ENCODE results near the gene DMWD. TPM values are rescaled to one million over a fixed set of nuclear protein-coding genes. Genes with fewer than 3 reads are reported as not detected.
"Not testable (repeated sequence)": the region's sequence is repeated elsewhere in the genome, so short reads cannot be mapped to it uniquely, and the experiment has no call there.

Gene DMWD
- total and polyA plus RNA-seq, 7 donors: 13.2 to 59.5 (median 26.0) TPM

GRCh38 chr19:45804959-45805230 lies 12.2 kb upstream of the DMWD start:
- 86 to 93% methylated on average over 8 of the region's 8 CpGs for WGBS, 2 donors
- no peak for DNase-seq
- no peaks in the 10 kb centered on the region for H3K27me3 ChIP-seq
- no peaks in the 10 kb centered on the region for H3K36me3 ChIP-seq
- H3K27ac ChIP-seq: no peak overlapping the region
- intact Hi-C loops (cut with DNase I): no loop called here
- H3K4me1 ChIP-seq: peaks cover 0 to 5% (median 2%) of the 10 kb centered on the region in 4 donors
- H3K4me3 ChIP-seq: no peak overlapping the region
- TF ChIP-seq POLR2AphosphoS5 (IDR thresholded peaks at IDR 0.05) (no peak), EP300 (IDR thresholded peaks at IDR 0.05) (no peak), POLR2A (IDR thresholded peaks at IDR 0.05) (no peak), CTCF (IDR thresholded peaks at IDR 0.05) (no peak)
- no peaks in the 10 kb centered on the region for H3K9me3 ChIP-seq

- Histone ChIP-seq H3K27ac (no peak overlapping the region), H3K9me3 (no peaks in the 10 kb centered on the region), H3K36me3 (no peaks in the 10 kb centered on the region), H3K4me1 (peaks cover 0 to under 1% (median 0%) of the 10 kb centered on the region in 4 donors), H3K4me3 (no peak overlapping the region), H3K27me3 (no peaks in the 10 kb centered on the region)
- no peak for DNase-seq
- TF ChIP-seq EP300 (IDR thresholded peaks at IDR 0.05) (no peak), POLR2A (IDR thresholded peaks at IDR 0.05) (no peak), POLR2AphosphoS5 (IDR thresholded peaks at IDR 0.05) (no peak), CTCF (IDR thresholded peaks at IDR 0.05) (no peak)
- intact Hi-C loops (cut with DNase I): no loop called here
- 88 to 90% methylated on average over 57 of the region's 57 CpGs for WGBS, 2 donors
Observed at GRCh38 chr19:45804140-45804958, 11.7 kb upstream of the DMWD start.

GRCh38 chr19:45801603-45802175 lies 9.0 kb upstream of the DMWD start:
- Histone ChIP-seq H3K9me3 (no peaks in the 10 kb centered on the region), H3K36me3 (no peaks in the 10 kb centered on the region), H3K27me3 (no peaks in the 10 kb centered on the region), H3K4me3 (no peak overlapping the region), H3K4me1 (peaks cover 0 to 8% (median 6%) of the 10 kb centered on the region in 4 donors), H3K27ac (no peak overlapping the region)
- intact Hi-C loops (cut with DNase I): no loop called here
- TF ChIP-seq POLR2A (IDR thresholded peaks at IDR 0.05) (no peak), CTCF (IDR thresholded peaks at IDR 0.05) (no peak), POLR2AphosphoS5 (IDR thresholded peaks at IDR 0.05) (no peak), EP300 (IDR thresholded peaks at IDR 0.05) (no peak)
- 61 to 85% methylated on average over 7 of the region's 7 CpGs for WGBS, 2 donors
- no peak for DNase-seq

GRCh38 chr19:45800070-45800553 lies 7.5 kb upstream of the DMWD start:
- no peaks in the 10 kb centered on the region for H3K27me3 ChIP-seq
- H3K4me1 ChIP-seq: peaks cover 0 to 8% (median 6%) of the 10 kb centered on the region in 4 donors
- H3K36me3 ChIP-seq: no peaks in the 10 kb centered on the region
- 82 to 85% methylated on average over 8 of the region's 8 CpGs for WGBS, 2 donors
- no peak for DNase-seq
- no peak overlapping the region for H3K4me3 ChIP-seq
- H3K9me3 ChIP-seq: no peaks in the 10 kb centered on the region
- H3K27ac ChIP-seq: no peak overlapping the region
- intact Hi-C loops (cut with DNase I): no loop called here
- TF ChIP-seq POLR2A (IDR thresholded peaks at IDR 0.05): no peak
- no peak for TF ChIP-seq EP300 (IDR thresholded peaks at IDR 0.05)
- no peak for TF ChIP-seq POLR2AphosphoS5 (IDR thresholded peaks at IDR 0.05)

GRCh38 chr19:45799541-45799940 lies 6.9 kb upstream of the DMWD start:
- H3K27me3 ChIP-seq, H3K4me3 ChIP-seq, DNase-seq, H3K36me3 ChIP-seq, H3K27ac ChIP-seq, H3K4me1 ChIP-seq, H3K9me3 ChIP-seq: not testable (repeated sequence)
- intact Hi-C loops (cut with DNase I): loop anchor here (1.0 kb wide), 1 partner anchor 29 kb away; no protein-coding TSS in a partner anchor
- WGBS, 2 donors: 80 to 86% methylated on average over 5 of the region's 5 CpGs

Data from sigmoid colon (tissue), 7 donors.